Right lobe of liver (tissue), 4 donors: ENCODE results near the gene BPIFB6.

Source experiments
- CTCF ChIP-seq, 4 donors: fragments of 200-600 bp in 3 of 4; fragments of 450-650 bp in 1 of 4; IDR thresholded peaks; one replicate each; pipeline versions ENCODE4 v1.5.1 to v1.8.0; 2016 to 2022; ENCODE audit warnings: antibody characterized with exemption in 4 of 4, mild to moderate bottlenecking in 2 of 4
- POLR2A ChIP-seq: fragments of 450-650 bp; IDR thresholded peaks from one replicate; pipeline ENCODE4 v1.6.1; 2017; ENCODE audit warnings: antibody characterized with exemption, mild to moderate bottlenecking
- donor health status: DM: no; HTN: no; CAD: no.
- donor health status: DM: no; HTN: no; CAD: no.
- donor health status: DM: no; HTN: yes; CAD: no.

GRCh38 chr20:33067806-33068205, 36.4 kb downstream of the BPIFB6 start:
- TF ChIP-seq CTCF (IDR thresholded peaks at IDR 0.05) (no peak), POLR2A (no peak)
